ENCODE results near the gene MARCHF4. TPM values are rescaled to one million over a fixed set of nuclear protein-coding genes. Genes with fewer than 3 reads are reported as not detected.

MARCHF4 gene
- polyA plus RNA-seq, 6 donors from 2014 or later: not detected

- H3K36me3 Mint-ChIP-seq: no peaks in the 10 kb centered on the region
- H3K9me3 Mint-ChIP-seq: peaks cover 0 to 5% (median 0%) of the 10 kb centered on the region in 7 donors
- no peaks in the 10 kb centered on the region for H3K27me3 Mint-ChIP-seq
- ATAC-seq (ENCODE audit: low read depth in 2 of 2) (no peak), DNase-seq (no peak)
- H3K4me1 Mint-ChIP-seq: peaks cover 0 to 7% (median 0%) of the 10 kb centered on the region in 3 donors
- no peak overlapping the region for H3K27ac Mint-ChIP-seq
- peak overlapping the region in 1 of 8 donors; percentile 47 for H3K4me3 Mint-ChIP-seq
These were observed 19.5 kb downstream of the MARCHF4 start for GRCh38 chr2:216352653-216353270.

GRCh38 chr2:216351172-216351925 is 20.9 kb downstream of the MARCHF4 start:
- H3K27ac Mint-ChIP-seq: no peak overlapping the region
- ATAC-seq (ENCODE audit: low read depth in 2 of 2) (no peak), DNase-seq (no peak)
- H3K36me3 Mint-ChIP-seq: no peaks in the 10 kb centered on the region
- no peak overlapping the region for H3K4me3 Mint-ChIP-seq
- peaks cover 0 to 5% (median 0%) of the 10 kb centered on the region in 7 donors for H3K9me3 Mint-ChIP-seq
- H3K4me1 Mint-ChIP-seq: peaks cover 0 to 7% (median 0%) of the 10 kb centered on the region in 3 donors
- H3K27me3 Mint-ChIP-seq: no peaks in the 10 kb centered on the region

GRCh38 chr2:216350214-216350791 is 22.0 kb downstream of the MARCHF4 start:
- Mint-ChIP-seq H3K4me1 (peaks cover 0 to 7% (median 0%) of the 10 kb centered on the region in 3 donors), H3K27ac (peak overlapping the region in 1 of 6 donors; percentile 10), H3K4me3 (no peak overlapping the region), H3K9me3 (peaks cover 0 to 5% (median 0%) of the 10 kb centered on the region in 7 donors), H3K27me3 (no peaks in the 10 kb centered on the region), H3K36me3 (no peaks in the 10 kb centered on the region)
- DNase-seq (no peak), ATAC-seq (ENCODE audit: low read depth in 2 of 2) (no peak)

GRCh38 chr2:216349366-216349765 is 22.9 kb downstream of the MARCHF4 start:
- H3K27ac Mint-ChIP-seq: peak overlapping the region in 1 of 6 donors; percentile 68
- H3K27me3 Mint-ChIP-seq: peaks cover 0 to 7% (median 4%) of the 10 kb centered on the region in 3 donors
- ATAC-seq (ENCODE audit: low read depth in 2 of 2): no peak
- H3K4me3 Mint-ChIP-seq: no peak overlapping the region
- DNase-seq: no peak
- no peaks in the 10 kb centered on the region for H3K36me3 Mint-ChIP-seq
- H3K4me1 Mint-ChIP-seq: peaks cover 0 to 7% (median 0%) of the 10 kb centered on the region in 3 donors
- peaks cover 0 to 5% (median 0%) of the 10 kb centered on the region in 7 donors for H3K9me3 Mint-ChIP-seq

GRCh38 chr2:216348756-216349308 is 23.5 kb downstream of the MARCHF4 start:
- peaks cover 0 to 7% (median 0%) of the 10 kb centered on the region in 3 donors for H3K4me1 Mint-ChIP-seq
- no peak overlapping the region for H3K4me3 Mint-ChIP-seq
- H3K27ac Mint-ChIP-seq: no peak overlapping the region
- ATAC-seq (ENCODE audit: low read depth in 2 of 2): no peak
- H3K27me3 Mint-ChIP-seq: peaks cover 0 to 12% (median 4%) of the 10 kb centered on the region in 3 donors
- no peaks in the 10 kb centered on the region for H3K36me3 Mint-ChIP-seq
- peaks cover 0 to 5% (median 0%) of the 10 kb centered on the region in 7 donors for H3K9me3 Mint-ChIP-seq
- DNase-seq: no peak

- Mint-ChIP-seq H3K27me3 (peaks cover 0 to 18% (median 4%) of the 10 kb centered on the region in 3 donors), H3K36me3 (no peaks in the 10 kb centered on the region), H3K4me3 (no peak overlapping the region), H3K4me1 (no peaks in the 10 kb centered on the region), H3K9me3 (peaks cover 0 to 5% (median 0%) of the 10 kb centered on the region in 7 donors), H3K27ac (no peak overlapping the region)
- DNase-seq (no peak), ATAC-seq (ENCODE audit: low read depth in 2 of 2) (no peak)
These were observed 25.5 kb downstream of the MARCHF4 start for GRCh38 chr2:216346781-216347180.

GRCh38 chr2:216345846-216346245 is 26.4 kb downstream of the MARCHF4 start:
- Mint-ChIP-seq H3K27ac (no peak overlapping the region), H3K36me3 (no peaks in the 10 kb centered on the region), H3K4me3 (no peak overlapping the region), H3K4me1 (no peaks in the 10 kb centered on the region), H3K9me3 (peaks cover 0 to 5% (median 0%) of the 10 kb centered on the region in 7 donors), H3K27me3 (peaks cover 0 to 18% (median 4%) of the 10 kb centered on the region in 3 donors)
- ATAC-seq (ENCODE audit: low read depth in 2 of 2): no peak
- no peak for DNase-seq

- H3K27ac Mint-ChIP-seq: no peak overlapping the region
- H3K4me1 Mint-ChIP-seq: no peaks in the 10 kb centered on the region
- H3K27me3 Mint-ChIP-seq: peaks cover 0 to 18% (median 4%) of the 10 kb centered on the region in 3 donors
- no peak for ATAC-seq (ENCODE audit: low read depth in 2 of 2)
- H3K4me3 Mint-ChIP-seq: no peak overlapping the region
- DNase-seq: no peak
- no peaks in the 10 kb centered on the region for H3K36me3 Mint-ChIP-seq
- no peaks in the 10 kb centered on the region for H3K9me3 Mint-ChIP-seq
These were observed 27.4 kb downstream of the MARCHF4 start for GRCh38 chr2:216344950-216345300.

GRCh38 chr2:216344206-216344949 is 27.9 kb downstream of the MARCHF4 start:
- H3K4me3 Mint-ChIP-seq: no peak overlapping the region
- ATAC-seq (ENCODE audit: low read depth in 2 of 2) (no peak), DNase-seq (no peak)
- H3K27ac Mint-ChIP-seq: no peak overlapping the region
- H3K27me3 Mint-ChIP-seq: peaks cover 3 to 22% (median 4%) of the 10 kb centered on the region in 3 donors
- no peaks in the 10 kb centered on the region for H3K4me1 Mint-ChIP-seq
- no peaks in the 10 kb centered on the region for H3K36me3 Mint-ChIP-seq
- peaks cover 0 to 2% (median 0%) of the 10 kb centered on the region in 7 donors for H3K9me3 Mint-ChIP-seq

GRCh38 chr2:216343221-216343980 is 28.9 kb downstream of the MARCHF4 start:
- Mint-ChIP-seq H3K27ac (no peak overlapping the region), H3K4me1 (no peaks in the 10 kb centered on the region), H3K36me3 (no peaks in the 10 kb centered on the region), H3K27me3 (peaks cover 4 to 29% (median 9%) of the 10 kb centered on the region in 3 donors), H3K9me3 (peaks cover 0 to 4% (median 0%) of the 10 kb centered on the region in 7 donors), H3K4me3 (no peak overlapping the region)
- DNase-seq (no peak), ATAC-seq (ENCODE audit: low read depth in 2 of 2) (no peak)

GRCh38 chr2:216341121-216341520 is 31.2 kb downstream of the MARCHF4 start:
- Mint-ChIP-seq H3K4me3 (no peak overlapping the region), H3K9me3 (peaks cover 0 to 4% (median 0%) of the 10 kb centered on the region in 7 donors), H3K27ac (no peak overlapping the region), H3K4me1 (no peaks in the 10 kb centered on the region), H3K27me3 (peaks cover 4 to 32% (median 12%) of the 10 kb centered on the region in 3 donors), H3K36me3 (no peaks in the 10 kb centered on the region)
- DNase-seq (no peak), ATAC-seq (ENCODE audit: low read depth in 2 of 2) (no peak)

- Mint-ChIP-seq H3K4me1 (no peaks in the 10 kb centered on the region), H3K9me3 (peaks cover 0 to 4% (median 0%) of the 10 kb centered on the region in 7 donors), H3K4me3 (peak overlapping the region in 1 of 8 donors; percentile 18), H3K27me3 (peaks cover 4 to 32% (median 12%) of the 10 kb centered on the region in 3 donors), H3K36me3 (no peaks in the 10 kb centered on the region), H3K27ac (no peak overlapping the region)
- ATAC-seq (ENCODE audit: low read depth in 2 of 2) (no peak), DNase-seq (no peak)
These were observed 32.0 kb downstream of the MARCHF4 start for GRCh38 chr2:216340280-216340631.

All from naive B cell (primary cell).